ENCODE data around the gene GRIK5. TPM values are rescaled to one million over a fixed set of nuclear protein-coding genes. Genes with fewer than 3 reads are reported as not detected.
A peak's percentile ranks its signal among the peaks of the same experiment; 100 is the strongest.

Gene GRIK5
- total RNA-seq, 2 experiments from 2014 or later, result 0.73 to 1.3 TPM

GRCh38 chr19:42093926-42094325 lies 23.9 kb upstream of the GRIK5 start:
- H3K9me2 ChIP-seq (ENCODE audit: insufficient read depth, low read length), result no peaks in the 10 kb centered on the region
- no peak overlapping the region for H2AFZ ChIP-seq (ENCODE audit: low read length)
- no peak overlapping the region for H3K4me2 ChIP-seq (ENCODE audit: low read length)
- H4K20me1 ChIP-seq (ENCODE audit: insufficient read depth, low read length), result no peaks in the 10 kb centered on the region
- POLR2A ChIA-PET, result interaction anchor here (0.6 kb wide), 1 partner anchor 70 kb away, joined by 4 read pairs; no protein-coding TSS in a partner anchor
- CTCF ChIA-PET (ENCODE audit: unreplicated experiment), result interaction anchor here (1.1 kb wide), 1 partner anchor 11 kb away, joined by 3 read pairs; no protein-coding TSS in a partner anchor
- no peak overlapping the region for H3K4me3 ChIP-seq (ENCODE audit: low read depth, low read length, poor library complexity, severe bottlenecking)
- no peak for DNase-seq (ENCODE audit: low spot score)
- BruUV-seq (replicated peaks), result no TSS peak
- no peaks in the 10 kb centered on the region for H3K9me3 ChIP-seq (ENCODE audit: low read length)
- peaks cover 16% of the 10 kb centered on the region for H3K4me1 ChIP-seq (ENCODE audit: insufficient read depth, low read length, poor library complexity, severe bottlenecking)
- H3K27ac ChIP-seq (ENCODE audit: low read depth, low read length, poor library complexity, severe bottlenecking), result no peak overlapping the region
- TF ChIP-seq CTCF (conservative IDR thresholded peaks at IDR 0.05; ENCODE audit: low read length), result no peak
- TF ChIP-seq EZH2phosphoT487 (IDR thresholded peaks at IDR 0.05; ENCODE audit: borderline replicate concordance, low read depth, low read length), result no peak
- intact Hi-C loops (cut with micrococcal nuclease; ENCODE audit: unreplicated experiment), result no loop called here
- no peaks in the 10 kb centered on the region for H3K79me2 ChIP-seq (ENCODE audit: insufficient read depth, low read depth, low read length)
- H3K36me3 ChIP-seq (ENCODE audit: insufficient read depth, low read length), result peaks cover 90% of the 10 kb centered on the region

DNA sequence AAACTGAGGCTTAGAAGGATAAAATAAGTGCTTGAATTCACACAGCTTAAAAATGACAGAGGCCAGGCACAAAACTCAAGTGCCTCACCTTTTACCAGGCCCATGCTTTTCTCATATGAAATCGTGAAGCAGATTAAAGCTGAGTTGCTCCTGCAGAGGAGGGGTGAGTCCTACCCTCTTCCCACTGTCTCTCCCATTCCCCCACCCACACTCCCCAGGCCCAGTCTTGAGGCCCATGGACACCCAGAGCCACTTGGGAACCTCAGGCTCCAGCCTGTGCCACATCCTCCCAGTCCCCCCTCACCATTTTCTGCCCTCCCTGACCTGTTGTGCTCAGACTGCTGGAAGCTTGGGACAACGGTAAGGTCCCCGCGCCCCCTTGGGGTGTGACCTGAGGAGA lies 23.5 kb upstream of the GRIK5 start:
- Histone ChIP-seq H3K27ac (ENCODE audit: low read depth, low read length, poor library complexity, severe bottlenecking) (no peak overlapping the region), H3K4me3 (ENCODE audit: low read depth, low read length, poor library complexity, severe bottlenecking) (no peak overlapping the region), H3K9me2 (ENCODE audit: insufficient read depth, low read length) (no peaks in the 10 kb centered on the region), H3K79me2 (ENCODE audit: insufficient read depth, low read depth, low read length) (no peaks in the 10 kb centered on the region), H3K4me1 (ENCODE audit: insufficient read depth, low read length, poor library complexity, severe bottlenecking) (peaks cover 20% of the 10 kb centered on the region), H3K36me3 (ENCODE audit: insufficient read depth, low read length) (peaks cover 86% of the 10 kb centered on the region), H4K20me1 (ENCODE audit: insufficient read depth, low read length) (no peaks in the 10 kb centered on the region), H3K4me2 (ENCODE audit: low read length) (no peak overlapping the region), H2AFZ (ENCODE audit: low read length) (no peak overlapping the region), H3K9me3 (ENCODE audit: low read length) (no peaks in the 10 kb centered on the region)
- ChIA-PET POLR2A (no interaction called here), CTCF (ENCODE audit: unreplicated experiment) (no interaction called here)
- intact Hi-C loops (cut with micrococcal nuclease; ENCODE audit: unreplicated experiment), result no loop called here
- no peak for TF ChIP-seq CTCF (conservative IDR thresholded peaks at IDR 0.05; ENCODE audit: low read length)
- TF ChIP-seq EZH2phosphoT487 (IDR thresholded peaks at IDR 0.05; ENCODE audit: borderline replicate concordance, low read depth, low read length), result no peak
- DNase-seq (ENCODE audit: low spot score), result no peak
- no TSS peak for BruUV-seq (replicated peaks)

GRCh38 chr19:42092350-42092749 lies 22.3 kb upstream of the GRIK5 start:
- POLR2A ChIA-PET, result no interaction called here
- no peaks in the 10 kb centered on the region for H3K79me2 ChIP-seq (ENCODE audit: insufficient read depth, low read depth, low read length)

More at GRCh38 chr19:42092350-42092749, 22.3 kb upstream of the GRIK5 start:
- no peaks in the 10 kb centered on the region for H3K9me3 ChIP-seq (ENCODE audit: low read length)
- no peak overlapping the region for H3K4me2 ChIP-seq (ENCODE audit: low read length)
- intact Hi-C loops (cut with micrococcal nuclease; ENCODE audit: unreplicated experiment), result no loop called here
- H3K27ac ChIP-seq (ENCODE audit: low read depth, low read length, poor library complexity, severe bottlenecking), result no peak overlapping the region
- CTCF ChIA-PET (ENCODE audit: unreplicated experiment), result no interaction called here
- no peaks in the 10 kb centered on the region for H3K9me2 ChIP-seq (ENCODE audit: insufficient read depth, low read length)
- H2AFZ ChIP-seq (ENCODE audit: low read length), result no peak overlapping the region
- H3K36me3 ChIP-seq (ENCODE audit: insufficient read depth, low read length), result peaks cover 75% of the 10 kb centered on the region
- H3K4me3 ChIP-seq (ENCODE audit: low read depth, low read length, poor library complexity, severe bottlenecking), result no peak overlapping the region
- DNase-seq (ENCODE audit: low spot score), result peak; percentile 46
- H4K20me1 ChIP-seq (ENCODE audit: insufficient read depth, low read length), result no peaks in the 10 kb centered on the region
- BruUV-seq (replicated peaks), result no TSS peak
- TF ChIP-seq CTCF (conservative IDR thresholded peaks at IDR 0.05; ENCODE audit: low read length), result peak; percentile 77
- no peak for TF ChIP-seq EZH2phosphoT487 (IDR thresholded peaks at IDR 0.05; ENCODE audit: borderline replicate concordance, low read depth, low read length)
- H3K4me1 ChIP-seq (ENCODE audit: insufficient read depth, low read length, poor library complexity, severe bottlenecking), result peaks cover 31% of the 10 kb centered on the region

Data from OCI-LY7 (cell line).